Skin epidermis (tissue), 12 donors: ENCODE results near the gene ERP44.
A peak's percentile ranks its signal among the peaks of the same experiment; 100 is the strongest.

Experiments used
- H3K27ac ChIP-seq, 21 experiments: fragments of 200-600 bp; sonication (generic) in 11 of 21; one replicate each; pipeline ENCODE4 v1.5.0; 2020; ENCODE audit warnings: mild to moderate bottlenecking in 3 of 21, inconsistent platforms in 2 of 21, moderate library complexity in 2 of 21
- H3K4me3 ChIP-seq, 7 experiments: fragments of 200-600 bp; sonication (generic) in 2 of 7; one replicate each; pipeline ENCODE4 v1.5.0; 2020; ENCODE audit warnings: inconsistent platforms in 2 of 7, mild to moderate bottlenecking in 2 of 7, moderate library complexity in 1 of 7

ERP44 gene

DNA sequence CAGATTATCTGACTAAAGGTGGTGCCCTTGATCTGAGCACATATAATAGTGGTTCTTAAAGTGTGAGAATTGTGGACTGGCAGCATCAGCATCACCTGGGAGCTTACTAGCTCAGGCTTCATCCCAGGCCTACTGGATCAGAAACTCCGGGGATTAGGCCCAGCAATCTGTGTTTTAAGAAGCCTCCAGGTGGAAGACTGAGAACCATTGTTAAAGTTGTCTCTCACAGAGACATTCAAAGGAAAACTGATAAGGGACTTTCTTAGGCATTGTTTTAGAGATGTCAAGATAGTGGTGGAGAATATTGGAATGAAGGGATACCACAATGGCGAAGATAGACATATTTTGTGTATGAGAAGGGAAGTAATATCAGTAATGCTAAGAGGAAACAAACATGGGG lies 132.8 kb downstream of the ERP44 start:
- Histone ChIP-seq H3K27ac (no peak overlapping the region), H3K4me3 (no peak overlapping the region)

DNA sequence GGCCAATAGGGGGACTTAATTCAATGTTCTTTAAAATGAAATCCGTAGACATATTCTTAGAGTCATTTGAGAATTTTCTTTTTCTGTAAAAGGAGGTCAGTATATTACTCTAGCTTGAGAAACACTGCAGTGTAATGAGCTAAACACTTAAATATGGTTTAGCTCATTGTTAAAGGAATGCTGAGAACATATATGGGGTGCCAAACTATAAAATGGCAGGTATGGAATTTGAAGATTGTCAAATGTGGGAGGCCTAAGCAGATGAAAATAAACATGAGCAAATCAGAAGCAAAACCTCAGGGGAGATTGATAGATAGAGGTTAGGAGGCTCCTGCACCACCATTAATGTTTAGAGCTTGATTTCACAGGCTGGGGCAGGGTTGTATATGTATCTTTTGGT lies 134.5 kb downstream of the ERP44 start:
- Histone ChIP-seq H3K4me3 (no peak overlapping the region), H3K27ac (no peak overlapping the region)

DNA sequence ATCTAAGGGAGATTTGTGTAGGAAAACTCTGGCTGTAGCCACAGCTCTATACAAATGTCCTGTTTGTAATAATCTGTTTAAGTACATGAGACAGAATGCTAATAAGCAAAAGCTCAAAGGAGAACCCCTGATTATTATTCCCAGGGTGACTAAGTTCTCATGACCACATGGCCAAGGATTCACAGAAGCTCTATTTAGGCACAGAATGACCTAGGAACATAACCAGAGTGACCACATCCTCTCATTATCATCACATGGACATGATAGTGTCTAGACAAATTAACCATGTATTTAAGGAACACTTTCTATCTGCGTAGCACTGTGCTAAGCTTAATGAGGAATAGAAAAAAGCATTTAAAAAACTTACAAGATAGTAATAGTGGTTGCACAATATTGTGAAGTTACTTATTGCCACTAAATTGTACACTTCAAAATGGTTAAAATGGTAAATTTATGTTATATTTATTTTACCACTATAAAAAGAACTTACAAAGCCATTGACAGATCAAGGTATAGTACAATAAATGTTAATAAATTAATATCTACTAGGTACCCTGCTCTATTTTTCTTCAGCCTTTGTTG lies 136.0 kb downstream of the ERP44 start:
- Histone ChIP-seq H3K4me3 (no peak overlapping the region), H3K27ac (no peak overlapping the region)

DNA sequence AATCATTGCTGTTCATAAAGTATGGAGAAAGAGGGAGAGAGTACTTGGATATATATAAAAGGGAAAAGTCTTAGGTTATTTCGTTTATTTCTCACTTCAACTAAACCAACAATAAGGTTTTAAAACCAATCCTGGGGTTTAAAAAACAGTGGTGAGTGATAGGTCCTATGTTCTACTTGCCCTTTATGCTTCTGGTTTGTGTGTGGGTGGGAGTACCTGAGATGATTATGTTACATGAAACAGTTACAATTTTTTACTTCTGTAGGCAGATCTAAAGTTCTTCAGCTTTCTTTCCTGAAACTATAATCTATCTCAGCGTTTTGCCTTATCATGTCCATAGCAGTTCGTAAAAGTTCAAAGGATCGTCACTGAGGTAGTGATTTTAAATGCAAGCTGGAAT lies 143.2 kb downstream of the ERP44 start:
- Histone ChIP-seq H3K4me3 (no peak overlapping the region), H3K27ac (peak overlapping the region in 1 of 21 experiments; percentile 16)

DNA sequence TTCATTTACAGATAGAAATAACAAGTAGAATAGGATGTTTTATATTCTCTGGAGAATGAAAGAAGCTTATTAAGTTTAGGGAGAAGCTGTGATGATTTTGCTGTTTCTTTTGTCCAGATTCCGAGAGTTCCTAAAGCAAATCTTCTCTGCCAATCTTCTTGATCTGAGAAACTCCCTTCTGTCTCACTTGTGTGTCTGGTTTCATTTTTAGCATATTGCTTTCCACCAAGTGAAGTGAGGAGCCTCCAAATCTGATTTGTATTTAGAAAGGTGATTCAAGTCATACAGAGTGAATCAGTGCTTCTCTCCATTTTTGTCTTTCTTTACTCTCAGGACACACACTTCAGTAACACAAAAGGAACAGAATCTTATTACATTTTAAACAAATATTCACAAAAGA lies 144.0 kb downstream of the ERP44 start:
- peak overlapping the region in 1 of 21 experiments; percentile 16 for H3K27ac ChIP-seq
- H3K4me3 ChIP-seq = no peak overlapping the region

DNA sequence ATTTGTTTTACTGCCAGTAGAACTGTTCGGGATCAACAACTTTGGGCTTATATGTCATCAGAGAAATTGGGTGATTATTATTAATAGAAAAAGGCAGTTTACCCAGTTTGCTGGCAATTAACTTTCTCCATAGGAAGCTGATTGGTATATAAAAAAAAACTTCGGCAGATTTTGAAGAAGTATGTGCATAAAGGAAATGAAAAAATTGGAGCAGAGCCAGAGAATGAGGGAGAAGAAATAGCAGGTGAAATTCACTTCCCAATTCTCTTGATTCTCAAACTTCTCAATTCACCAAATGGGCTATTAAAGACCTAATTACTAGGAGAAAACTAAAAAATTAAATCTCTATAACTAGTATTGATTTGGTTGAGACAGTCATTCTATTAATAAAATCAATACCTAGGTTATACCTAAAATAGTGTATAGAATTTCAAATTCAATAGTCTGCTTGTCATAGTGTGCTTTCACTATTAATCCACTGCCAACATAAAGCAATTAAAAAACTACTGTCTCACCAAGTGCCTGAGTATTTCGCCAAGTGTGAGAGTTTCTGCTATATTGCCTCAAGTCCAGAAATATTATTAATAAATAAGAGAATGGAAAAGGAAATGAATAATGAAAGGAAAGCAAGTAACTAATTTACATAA lies 144.8 kb downstream of the ERP44 start:
- Histone ChIP-seq H3K4me3 (no peak overlapping the region), H3K27ac (no peak overlapping the region)

DNA sequence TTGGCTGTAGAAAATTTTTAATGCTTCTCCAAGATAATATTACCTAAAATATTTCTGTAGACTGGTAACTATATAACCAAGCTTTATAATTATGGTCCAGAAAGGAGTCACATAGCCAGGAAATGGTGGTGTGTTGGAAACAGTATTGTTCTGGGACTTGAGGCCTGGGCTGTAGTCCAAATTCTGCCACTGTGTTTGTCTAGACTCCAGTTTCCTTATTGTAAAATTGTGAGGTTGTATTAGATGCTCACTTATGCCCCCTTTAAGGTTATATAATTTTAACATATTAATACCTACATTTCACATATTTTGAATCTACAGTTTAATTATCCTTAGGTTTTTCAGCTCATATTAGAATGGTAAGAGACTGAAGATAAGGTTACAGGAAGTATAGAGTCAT lies 149.9 kb downstream of the ERP44 start:
- peak overlapping the region in 1 of 21 experiments; percentile 2 for H3K27ac ChIP-seq
- H3K4me3 ChIP-seq = no peak overlapping the region

DNA sequence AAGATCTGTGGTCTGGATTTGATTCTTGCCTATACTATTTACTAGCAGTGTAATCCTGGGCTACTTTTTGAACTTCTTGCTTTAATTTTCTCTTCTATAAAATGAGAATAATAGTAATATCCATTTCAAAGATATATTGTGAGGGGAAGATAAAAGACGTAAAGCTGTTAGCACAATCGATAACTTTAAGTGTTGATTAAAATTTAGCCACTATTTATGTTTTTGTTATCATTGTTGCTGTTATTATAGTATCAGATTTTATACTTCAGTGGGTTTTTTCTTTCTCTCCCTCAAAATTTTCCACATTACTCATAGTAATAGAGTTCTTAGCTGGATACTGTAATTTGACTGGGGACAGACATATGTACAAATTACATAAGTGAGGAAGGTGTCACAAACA lies 150.3 kb downstream of the ERP44 start:
- Histone ChIP-seq H3K4me3 (no peak overlapping the region), H3K27ac (no peak overlapping the region)

DNA sequence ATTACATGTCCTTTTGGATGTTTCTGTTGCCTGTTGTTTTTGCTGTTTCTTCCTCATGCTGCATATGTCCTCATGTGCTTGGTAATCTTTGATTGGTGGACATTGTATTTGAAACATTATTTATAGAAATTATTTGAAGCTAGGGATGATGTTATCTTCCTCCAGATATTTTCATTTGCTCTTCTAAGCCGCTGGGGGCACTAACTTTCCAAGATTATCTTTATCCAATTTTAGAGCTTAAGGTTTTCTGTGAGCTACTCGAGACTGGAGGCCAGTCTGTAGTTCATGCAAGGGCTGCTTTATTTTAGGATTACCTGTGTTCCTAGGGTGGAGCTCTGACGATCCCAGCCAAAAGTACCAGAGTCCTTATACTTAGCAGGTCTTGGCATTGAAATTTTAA lies 151.4 kb downstream of the ERP44 start:
- no peak overlapping the region for H3K4me3 ChIP-seq
- H3K27ac ChIP-seq = no peak overlapping the region

DNA sequence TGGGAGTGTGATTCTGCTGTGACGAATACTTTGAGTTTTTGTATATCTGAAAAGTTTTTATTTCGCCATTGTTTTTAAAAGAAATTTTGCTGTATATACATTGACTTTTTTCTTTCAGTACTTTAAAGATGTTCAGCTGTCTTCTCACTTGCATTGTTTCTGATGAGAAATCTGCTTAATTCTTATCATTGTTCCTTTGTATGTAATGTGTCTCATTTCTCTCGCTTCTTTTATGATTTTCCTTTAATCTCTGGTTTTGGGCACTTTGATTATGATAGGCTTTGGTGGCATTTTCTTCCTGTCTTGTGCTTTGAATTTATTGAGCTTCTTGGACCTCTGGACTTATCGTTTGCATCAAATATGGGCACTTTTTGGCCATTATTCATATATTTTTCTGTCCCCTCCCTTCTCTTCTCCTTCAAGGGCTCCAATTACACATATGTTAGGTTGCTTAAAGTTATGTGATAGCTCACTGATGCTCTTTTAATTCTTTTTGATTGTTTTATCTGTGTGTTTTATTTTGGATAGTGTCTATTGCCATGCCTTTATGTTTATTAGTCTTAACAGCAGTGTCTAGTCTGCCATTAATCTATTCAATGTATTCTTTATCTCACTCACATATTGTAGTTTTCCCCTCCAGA lies 161.7 kb downstream of the ERP44 start:
- no peak overlapping the region for H3K27ac ChIP-seq
- H3K4me3 ChIP-seq = no peak overlapping the region

DNA sequence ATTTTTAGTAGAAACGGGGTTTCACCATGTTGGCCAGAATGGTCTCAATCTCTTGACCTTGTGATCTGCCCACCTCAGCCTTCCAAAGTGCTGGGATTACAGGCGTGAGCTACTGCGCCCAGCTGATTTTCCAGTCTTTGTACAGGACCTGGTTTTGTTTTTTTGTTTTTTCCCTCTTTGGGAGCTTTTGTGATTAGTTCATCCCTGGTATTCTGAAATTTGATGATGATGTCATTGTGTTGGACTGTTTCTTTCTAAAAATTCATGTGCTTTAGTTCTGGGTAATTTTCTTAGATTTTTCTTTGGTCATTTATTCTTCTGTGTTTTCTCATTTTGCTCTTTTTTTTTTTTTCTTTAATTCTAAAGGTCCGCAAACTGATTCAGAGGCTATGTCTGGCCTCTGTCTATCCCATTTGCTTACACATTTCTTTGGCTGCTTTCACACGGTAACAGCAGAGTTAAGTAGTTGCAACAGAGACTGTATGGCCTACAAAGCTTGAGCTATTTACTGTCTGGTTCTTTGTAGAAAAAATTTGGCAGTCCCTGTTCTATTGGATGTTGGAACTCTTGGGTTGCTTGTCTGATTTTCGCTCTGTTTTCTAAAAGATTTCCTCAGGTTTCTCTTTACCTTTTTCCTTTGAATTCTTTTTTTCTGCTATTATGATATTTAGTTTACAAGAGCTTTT lies 167.5 kb downstream of the ERP44 start:
- Histone ChIP-seq H3K4me3 (no peak overlapping the region), H3K27ac (no peak overlapping the region)

DNA sequence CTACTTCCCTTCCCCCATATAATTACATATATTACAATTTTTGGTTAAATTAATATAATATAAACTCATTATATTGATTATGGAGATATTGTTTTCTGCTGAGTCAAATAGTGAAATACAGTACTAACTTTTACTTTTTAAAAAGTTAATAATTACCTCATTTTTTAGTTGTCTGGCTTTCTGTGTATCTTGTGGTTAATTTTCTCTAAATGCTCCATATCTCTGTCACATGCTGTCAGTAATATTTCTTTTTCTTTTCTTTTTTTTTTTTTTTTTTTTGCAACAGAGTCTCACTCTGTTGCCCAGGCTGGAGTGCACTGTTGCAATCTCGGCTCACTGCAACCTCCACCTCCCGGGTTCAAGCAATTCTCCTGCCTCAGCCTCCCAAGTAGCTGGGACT lies 169.1 kb downstream of the ERP44 start:
- Histone ChIP-seq H3K27ac (no peak overlapping the region), H3K4me3 (no peak overlapping the region)
